Liver (tissue), 9 donors: ENCODE results near the gene ADGRV1. TPM values are rescaled to one million over a fixed set of nuclear protein-coding genes. Genes with fewer than 3 reads are reported as not detected.
A peak's percentile ranks its signal among the peaks of the same experiment; 100 is the strongest.

Experiments
- DNase-seq: peaks from one replicate; pipeline ENCODE4 v3.0.0-alpha.2; 2017; ENCODE audit warnings: low spot score
- H3K27ac ChIP-seq, 2 donors: one replicate each; pipeline ENCODE4 v1.7.0; 2013; ENCODE audit warnings: inconsistent platforms in 2 of 2, low read length in 2 of 2, control low read depth in 1 of 2, low read depth in 1 of 2, mild to moderate bottlenecking in 1 of 2
- H3K27me3 ChIP-seq, 4 donors: one replicate each; pipeline versions ENCODE4 v1.6.1 to v1.7.0; 2013; ENCODE audit warnings: low read length in 3 of 4, inconsistent platforms in 1 of 4, mild to moderate bottlenecking in 1 of 4, moderate library complexity in 1 of 4; ENCODE audit not compliant: control insufficient read depth in 4 of 4, insufficient read depth in 4 of 4
- H3K36me3 ChIP-seq, 4 donors: one replicate each; pipeline versions ENCODE4 v1.6.1 to v1.7.0; 2013; ENCODE audit warnings: low read length in 3 of 4, mild to moderate bottlenecking in 3 of 4, low read depth in 1 of 4, moderate library complexity in 1 of 4; ENCODE audit not compliant: control insufficient read depth in 4 of 4, insufficient read depth in 3 of 4
- H3K4me1 ChIP-seq, 4 donors: one replicate each; pipeline versions ENCODE4 v1.6.1 to v1.7.0; 2013; ENCODE audit warnings: low read length in 3 of 4, mild to moderate bottlenecking in 3 of 4, moderate library complexity in 1 of 4; ENCODE audit not compliant: control insufficient read depth in 4 of 4, insufficient read depth in 4 of 4
- H3K4me3 ChIP-seq, 3 donors: one replicate each; pipeline versions ENCODE4 v1.6.1 to v1.7.0; 2013; ENCODE audit warnings: low read length in 3 of 3, control low read depth in 1 of 3, low read depth in 1 of 3, mild to moderate bottlenecking in 1 of 3
- H3K9ac ChIP-seq, 2 donors: one replicate each; pipeline ENCODE4 v1.7.0; 2013; ENCODE audit warnings: low read length in 2 of 2, mild to moderate bottlenecking in 2 of 2, moderate library complexity in 2 of 2, control low read depth in 1 of 2, low read depth in 1 of 2
- H3K9me3 ChIP-seq, 4 donors: one replicate each; pipeline versions ENCODE4 v1.6.1 to v1.7.0; 2013; ENCODE audit warnings: low read length in 3 of 4; ENCODE audit not compliant: control insufficient read depth in 4 of 4
- FOXA1 ChIP-seq: IDR thresholded peaks from 2 replicates; pipeline ENCODE4 v1.6.1; 2016; ENCODE audit warnings: antibody characterized with exemption
- FOXA2 ChIP-seq: IDR thresholded peaks from 2 replicates; pipeline ENCODE4 v1.6.1; 2016; ENCODE audit warnings: antibody characterized with exemption
- GABPA ChIP-seq, 2 donors: IDR thresholded peaks in 1 of 2; conservative IDR thresholded peaks in 1 of 2; 2 replicates each; pipeline ENCODE4 v1.6.1; 2016; ENCODE audit warnings: antibody characterized with exemption in 2 of 2, mild to moderate bottlenecking in 1 of 2, moderate library complexity in 1 of 2
- HNF4A ChIP-seq, 2 donors: conservative IDR thresholded peaks; 2 replicates each; pipeline ENCODE4 v1.6.1; 2016; ENCODE audit warnings: antibody characterized with exemption in 2 of 2, mild to moderate bottlenecking in 2 of 2
- NR2F2 ChIP-seq: IDR thresholded peaks from 2 replicates; pipeline ENCODE4 v1.6.1; 2016; ENCODE audit warnings: antibody characterized with exemption
- RAD21 ChIP-seq, 2 donors: IDR thresholded peaks; 2 replicates each; pipeline ENCODE4 v1.6.1; 2016; ENCODE audit warnings: antibody characterized with exemption in 2 of 2, mild to moderate bottlenecking in 2 of 2
- RXRA ChIP-seq, 2 donors: IDR thresholded peaks; 2 replicates each; pipeline ENCODE4 v1.6.1; 2017 to 2018; ENCODE audit warnings: antibody characterized with exemption in 2 of 2, mild to moderate bottlenecking in 1 of 2
- TAF1 ChIP-seq: conservative IDR thresholded peaks from 2 replicates; pipeline ENCODE4 v1.6.1; 2016; ENCODE audit warnings: antibody characterized with exemption, mild to moderate bottlenecking
- WGBS: extraction: QIAGEN DNeasy Blood & Tissue Kit; methylation state at CpG from one replicate; pipeline ENCODE4 v1.1.7; 2013; 5-methylcytosine and 5-hydroxymethylcytosine counted together
- polyA plus RNA-seq, 2 donors: library from polyadenylated mRNA; stranded (reverse) in 1 of 2; unstranded in 1 of 2; fragments of 200-250 nt in 1 of 2; fragments of >200 nt in 1 of 2; fragmentation: Nextera tagmentation in 1 of 2; extraction: Ambion mirVana in 1 of 2; gene quantifications; one replicate each; pipeline versions ENCODE4 v1.2.1 to v1.2.3, GENCODE V29; 2013 to 2015
- total RNA-seq, 2 donors: library from RNA; depleted of rRNA; stranded (reverse); fragments of >200 nt; gene quantifications; one replicate each; pipeline ENCODE4 v1.2.3, GENCODE V29; 2014
- TF ChIP-seq, protein P1 (sequence below): IDR thresholded peaks from 2 replicates; pipeline ENCODE4 v1.6.1; 2016; ENCODE audit warnings: antibody characterized with exemption
- TF ChIP-seq, protein P2 (sequence below): IDR thresholded peaks from 2 replicates; pipeline ENCODE4 v1.6.1; 2016; ENCODE audit warnings: antibody characterized with exemption
- TF ChIP-seq, protein P3 (sequence below): fragments of 150-350 bp; IDR thresholded peaks from 2 replicates; pipeline ENCODE4 v1.5.1; 2017; ENCODE audit warnings: improper control_type of control experiment, low read depth, low read length; ENCODE audit not compliant: missing input control
- TF ChIP-seq, protein P4 (sequence below): IDR thresholded peaks from 2 replicates; pipeline ENCODE4 v1.6.1; 2016; ENCODE audit warnings: antibody characterized with exemption, mild to moderate bottlenecking
- donor health status: healthy.
- donor health status: healthy.
- donor health status: healthy.
- donor health status: healthy.
- donor health status: healthy.

Gene ADGRV1
- total and polyA plus RNA-seq, 4 donors, result 5.1 to 15.5 (median 9.6) TPM

DNA sequence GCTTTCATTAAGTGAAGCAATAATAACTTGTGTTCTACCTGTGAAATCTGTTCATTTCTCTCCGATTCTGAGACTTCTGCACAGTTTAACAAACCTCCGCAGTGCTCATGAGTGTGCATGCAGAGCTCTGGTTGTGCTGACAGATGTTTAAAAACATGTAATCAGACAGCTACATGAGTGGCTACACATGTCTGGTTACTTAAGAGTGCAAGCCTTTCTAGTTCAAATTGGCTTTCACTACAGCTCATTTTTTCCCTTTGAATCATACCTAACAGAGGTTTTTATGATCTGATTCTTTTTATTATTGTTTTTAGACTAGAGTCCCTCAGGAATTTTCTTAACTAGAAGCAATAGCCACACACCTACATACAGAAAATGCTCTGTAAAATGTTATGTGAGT, 514.3 kb downstream of the ADGRV1 start:
- Histone ChIP-seq H3K36me3 (no peaks in the 10 kb centered on the region), H3K4me3 (no peak overlapping the region), H3K4me1 (no peaks in the 10 kb centered on the region), H3K27me3 (no peaks in the 10 kb centered on the region), H3K27ac (no peak overlapping the region), H3K9ac (no peak overlapping the region), H3K9me3 (no peaks in the 10 kb centered on the region)
- DNase-seq, result no peak
- TF ChIP-seq, protein P1, sequence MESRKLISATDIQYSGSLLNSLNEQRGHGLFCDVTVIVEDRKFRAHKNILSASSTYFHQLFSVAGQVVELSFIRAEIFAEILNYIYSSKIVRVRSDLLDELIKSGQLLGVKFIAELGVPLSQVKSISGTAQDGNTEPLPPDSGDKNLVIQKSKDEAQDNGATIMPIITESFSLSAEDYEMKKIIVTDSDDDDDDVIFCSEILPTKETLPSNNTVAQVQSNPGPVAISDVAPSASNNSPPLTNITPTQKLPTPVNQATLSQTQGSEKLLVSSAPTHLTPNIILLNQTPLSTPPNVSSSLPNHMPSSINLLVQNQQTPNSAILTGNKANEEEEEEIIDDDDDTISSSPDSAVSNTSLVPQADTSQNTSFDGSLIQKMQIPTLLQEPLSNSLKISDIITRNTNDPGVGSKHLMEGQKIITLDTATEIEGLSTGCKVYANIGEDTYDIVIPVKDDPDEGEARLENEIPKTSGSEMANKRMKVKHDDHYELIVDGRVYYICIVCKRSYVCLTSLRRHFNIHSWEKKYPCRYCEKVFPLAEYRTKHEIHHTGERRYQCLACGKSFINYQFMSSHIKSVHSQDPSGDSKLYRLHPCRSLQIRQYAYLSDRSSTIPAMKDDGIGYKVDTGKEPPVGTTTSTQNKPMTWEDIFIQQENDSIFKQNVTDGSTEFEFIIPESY, result no peak
- TF ChIP-seq TAF1 (no peak), FOXA1 (no peak), FOXA2 (no peak), GABPA (IDR thresholded peaks at IDR 0.05 in 1 of 2, conservative IDR thresholded peaks at IDR 0.05 in 1 of 2) (no peak), RXRA (IDR thresholded peaks at IDR 0.05) (no peak), HNF4A (conservative IDR thresholded peaks at IDR 0.05) (no peak), NR2F2 (no peak)
- TF ChIP-seq, protein P2, sequence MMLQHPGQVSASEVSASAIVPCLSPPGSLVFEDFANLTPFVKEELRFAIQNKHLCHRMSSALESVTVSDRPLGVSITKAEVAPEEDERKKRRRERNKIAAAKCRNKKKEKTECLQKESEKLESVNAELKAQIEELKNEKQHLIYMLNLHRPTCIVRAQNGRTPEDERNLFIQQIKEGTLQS, result no peak
- TF ChIP-seq, protein P3, sequence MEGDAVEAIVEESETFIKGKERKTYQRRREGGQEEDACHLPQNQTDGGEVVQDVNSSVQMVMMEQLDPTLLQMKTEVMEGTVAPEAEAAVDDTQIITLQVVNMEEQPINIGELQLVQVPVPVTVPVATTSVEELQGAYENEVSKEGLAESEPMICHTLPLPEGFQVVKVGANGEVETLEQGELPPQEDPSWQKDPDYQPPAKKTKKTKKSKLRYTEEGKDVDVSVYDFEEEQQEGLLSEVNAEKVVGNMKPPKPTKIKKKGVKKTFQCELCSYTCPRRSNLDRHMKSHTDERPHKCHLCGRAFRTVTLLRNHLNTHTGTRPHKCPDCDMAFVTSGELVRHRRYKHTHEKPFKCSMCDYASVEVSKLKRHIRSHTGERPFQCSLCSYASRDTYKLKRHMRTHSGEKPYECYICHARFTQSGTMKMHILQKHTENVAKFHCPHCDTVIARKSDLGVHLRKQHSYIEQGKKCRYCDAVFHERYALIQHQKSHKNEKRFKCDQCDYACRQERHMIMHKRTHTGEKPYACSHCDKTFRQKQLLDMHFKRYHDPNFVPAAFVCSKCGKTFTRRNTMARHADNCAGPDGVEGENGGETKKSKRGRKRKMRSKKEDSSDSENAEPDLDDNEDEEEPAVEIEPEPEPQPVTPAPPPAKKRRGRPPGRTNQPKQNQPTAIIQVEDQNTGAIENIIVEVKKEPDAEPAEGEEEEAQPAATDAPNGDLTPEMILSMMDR, result no peak
- TF ChIP-seq, protein P4, sequence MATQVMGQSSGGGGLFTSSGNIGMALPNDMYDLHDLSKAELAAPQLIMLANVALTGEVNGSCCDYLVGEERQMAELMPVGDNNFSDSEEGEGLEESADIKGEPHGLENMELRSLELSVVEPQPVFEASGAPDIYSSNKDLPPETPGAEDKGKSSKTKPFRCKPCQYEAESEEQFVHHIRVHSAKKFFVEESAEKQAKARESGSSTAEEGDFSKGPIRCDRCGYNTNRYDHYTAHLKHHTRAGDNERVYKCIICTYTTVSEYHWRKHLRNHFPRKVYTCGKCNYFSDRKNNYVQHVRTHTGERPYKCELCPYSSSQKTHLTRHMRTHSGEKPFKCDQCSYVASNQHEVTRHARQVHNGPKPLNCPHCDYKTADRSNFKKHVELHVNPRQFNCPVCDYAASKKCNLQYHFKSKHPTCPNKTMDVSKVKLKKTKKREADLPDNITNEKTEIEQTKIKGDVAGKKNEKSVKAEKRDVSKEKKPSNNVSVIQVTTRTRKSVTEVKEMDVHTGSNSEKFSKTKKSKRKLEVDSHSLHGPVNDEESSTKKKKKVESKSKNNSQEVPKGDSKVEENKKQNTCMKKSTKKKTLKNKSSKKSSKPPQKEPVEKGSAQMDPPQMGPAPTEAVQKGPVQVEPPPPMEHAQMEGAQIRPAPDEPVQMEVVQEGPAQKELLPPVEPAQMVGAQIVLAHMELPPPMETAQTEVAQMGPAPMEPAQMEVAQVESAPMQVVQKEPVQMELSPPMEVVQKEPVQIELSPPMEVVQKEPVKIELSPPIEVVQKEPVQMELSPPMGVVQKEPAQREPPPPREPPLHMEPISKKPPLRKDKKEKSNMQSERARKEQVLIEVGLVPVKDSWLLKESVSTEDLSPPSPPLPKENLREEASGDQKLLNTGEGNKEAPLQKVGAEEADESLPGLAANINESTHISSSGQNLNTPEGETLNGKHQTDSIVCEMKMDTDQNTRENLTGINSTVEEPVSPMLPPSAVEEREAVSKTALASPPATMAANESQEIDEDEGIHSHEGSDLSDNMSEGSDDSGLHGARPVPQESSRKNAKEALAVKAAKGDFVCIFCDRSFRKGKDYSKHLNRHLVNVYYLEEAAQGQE, result no peak
- whole genome bisulfite sequencing, result 88% methylated on average over 2 of the region's 2 CpGs

DNA sequence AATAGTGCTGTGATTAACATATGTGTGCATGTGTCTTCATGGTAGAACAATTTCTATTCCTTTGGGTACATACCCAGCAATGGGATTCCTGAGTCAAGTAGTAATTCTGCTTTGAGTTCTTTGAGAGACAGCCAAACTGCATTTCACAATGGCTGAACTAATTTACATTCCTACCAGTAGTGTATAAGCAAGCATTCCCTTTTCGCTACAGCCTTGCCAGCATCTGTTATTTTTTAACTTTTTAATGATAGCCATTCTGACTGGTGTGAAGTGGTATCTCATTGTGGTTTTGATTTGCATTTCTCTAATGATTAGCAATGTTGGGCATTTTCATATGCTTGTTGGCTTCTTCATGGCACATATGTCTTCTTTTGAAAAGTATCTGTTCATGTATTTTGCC, 516.0 kb downstream of the ADGRV1 start:
- H3K36me3 ChIP-seq, result no peaks in the 10 kb centered on the region
- whole genome bisulfite sequencing, result 52% methylated on average over 1 of the region's 1 CpG
- no peak overlapping the region for H3K9ac ChIP-seq
- no peak for DNase-seq
- no peaks in the 10 kb centered on the region for H3K4me1 ChIP-seq
- no peak overlapping the region for H3K4me3 ChIP-seq
- no peaks in the 10 kb centered on the region for H3K9me3 ChIP-seq
- no peak overlapping the region for H3K27ac ChIP-seq
- TF ChIP-seq TAF1, result no peak
- TF ChIP-seq RAD21 (IDR thresholded peaks at IDR 0.05), result peak; percentile 40 to 58
- TF ChIP-seq, protein P3, result peak; percentile 34
- no peaks in the 10 kb centered on the region for H3K27me3 ChIP-seq
